ENCODE results near the gene TMEM259. TPM values are rescaled to one million over a fixed set of nuclear protein-coding genes. Genes with fewer than 3 reads are reported as not detected.
"Not testable (repeated sequence)": the region's sequence is repeated elsewhere in the genome, so short reads cannot be mapped to it uniquely, and the experiment has no call there.

The TMEM259 gene
- total and polyA plus RNA-seq, 8 donors, result 74.2 to 154 (median 101) TPM

DNA sequence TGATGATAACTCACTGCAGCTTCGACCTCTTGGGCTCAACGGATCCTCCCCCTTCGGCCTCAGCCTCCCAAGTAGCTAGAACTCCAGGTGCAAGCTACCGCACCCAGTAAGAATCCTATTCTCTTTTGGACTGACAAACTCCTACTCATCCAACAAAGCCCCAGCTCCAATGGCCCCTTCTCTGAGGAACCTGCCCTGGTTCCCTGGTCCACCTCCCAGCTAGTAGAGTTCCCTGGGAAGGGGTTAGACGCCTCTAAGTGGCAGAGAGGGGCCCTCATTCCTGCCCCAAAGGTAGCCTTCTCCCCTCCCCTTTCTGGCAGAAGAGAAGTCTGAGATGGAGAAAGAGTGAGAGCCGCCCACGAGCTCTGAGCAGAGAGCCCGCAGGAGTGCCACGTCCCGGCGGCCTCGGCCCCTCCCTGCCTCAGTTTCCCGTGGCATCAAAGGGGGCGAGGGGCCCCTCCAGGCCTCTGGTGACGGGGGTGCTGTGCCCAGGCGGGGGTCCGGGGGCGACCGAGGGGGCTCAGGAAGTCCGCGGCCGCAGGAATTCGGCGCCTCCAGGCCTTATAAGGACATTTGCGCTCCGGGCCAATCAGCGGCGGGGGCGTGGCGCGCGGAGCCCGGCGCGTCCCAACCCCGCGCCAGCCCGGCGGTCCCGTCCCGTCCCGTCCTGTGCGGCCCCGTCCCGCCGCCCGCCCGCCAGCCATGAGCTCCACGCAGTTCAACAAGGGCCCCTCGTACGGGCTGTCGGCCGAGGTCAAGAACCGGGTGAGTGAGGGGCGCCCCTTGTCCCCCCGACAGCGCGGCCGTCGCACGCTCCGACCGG lies 5.2 kb upstream of the TMEM259 start, which contains the start of gene CNN2:
CNN2 (plus strand) TSS at position 649 of the 823 bp plus-strand sequence; CDS start at position 703, 54 bp downstream.
- Histone ChIP-seq H3K4me3 (peak within 1 kb of the TSS; percentile 97 to 98), H3K27ac (peak within 1 kb of the TSS; percentile 94), H3K36me3 (peaks cover 0 to 17% of the 10 kb centered on the region in 2 donors), H3K27me3 (no peaks in the 10 kb centered on the region), H3K4me1 (peaks cover 8 to 71% of the 10 kb centered on the region in 2 donors), H3K9me3 (no peaks in the 10 kb centered on the region)
- DNase-seq (peak; percentile 81 to 95 (median 86)), ATAC-seq (peak; percentile 74)
- intact Hi-C loops (cut with DNase I), result no loop called here
- TF ChIP-seq, protein P1, sequence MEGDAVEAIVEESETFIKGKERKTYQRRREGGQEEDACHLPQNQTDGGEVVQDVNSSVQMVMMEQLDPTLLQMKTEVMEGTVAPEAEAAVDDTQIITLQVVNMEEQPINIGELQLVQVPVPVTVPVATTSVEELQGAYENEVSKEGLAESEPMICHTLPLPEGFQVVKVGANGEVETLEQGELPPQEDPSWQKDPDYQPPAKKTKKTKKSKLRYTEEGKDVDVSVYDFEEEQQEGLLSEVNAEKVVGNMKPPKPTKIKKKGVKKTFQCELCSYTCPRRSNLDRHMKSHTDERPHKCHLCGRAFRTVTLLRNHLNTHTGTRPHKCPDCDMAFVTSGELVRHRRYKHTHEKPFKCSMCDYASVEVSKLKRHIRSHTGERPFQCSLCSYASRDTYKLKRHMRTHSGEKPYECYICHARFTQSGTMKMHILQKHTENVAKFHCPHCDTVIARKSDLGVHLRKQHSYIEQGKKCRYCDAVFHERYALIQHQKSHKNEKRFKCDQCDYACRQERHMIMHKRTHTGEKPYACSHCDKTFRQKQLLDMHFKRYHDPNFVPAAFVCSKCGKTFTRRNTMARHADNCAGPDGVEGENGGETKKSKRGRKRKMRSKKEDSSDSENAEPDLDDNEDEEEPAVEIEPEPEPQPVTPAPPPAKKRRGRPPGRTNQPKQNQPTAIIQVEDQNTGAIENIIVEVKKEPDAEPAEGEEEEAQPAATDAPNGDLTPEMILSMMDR (IDR thresholded peaks at IDR 0.05), result no peak

DNA sequence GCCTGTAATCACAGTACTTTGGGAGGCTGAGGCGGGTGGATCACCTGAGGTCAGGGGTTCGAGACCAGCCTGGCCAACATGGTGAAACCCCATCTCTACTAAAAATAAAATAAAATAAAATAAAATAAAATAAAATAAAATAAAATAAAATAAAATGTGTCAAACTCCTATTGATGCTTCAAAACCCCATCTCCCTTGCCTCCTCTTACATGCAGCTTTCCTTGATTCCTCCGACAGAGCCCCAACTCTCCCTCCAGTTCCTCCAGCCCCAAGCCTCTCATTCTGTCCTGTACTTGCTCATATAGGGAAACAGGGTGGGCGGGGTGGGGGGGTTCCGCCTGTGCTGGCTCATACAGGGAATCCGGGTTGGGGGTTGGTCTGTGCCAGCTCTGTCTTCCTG lies 4.2 kb upstream of the TMEM259 start:
- ATAC-seq; H3K36me3 ChIP-seq; H3K27ac ChIP-seq; H3K27me3 ChIP-seq; H3K4me3 ChIP-seq; intact Hi-C loops (cut with DNase I); DNase-seq; H3K9me3 ChIP-seq: not testable (repeated sequence)
- H3K4me1 ChIP-seq, result peaks cover 9 to 65% of the 10 kb centered on the region in 2 donors

DNA sequence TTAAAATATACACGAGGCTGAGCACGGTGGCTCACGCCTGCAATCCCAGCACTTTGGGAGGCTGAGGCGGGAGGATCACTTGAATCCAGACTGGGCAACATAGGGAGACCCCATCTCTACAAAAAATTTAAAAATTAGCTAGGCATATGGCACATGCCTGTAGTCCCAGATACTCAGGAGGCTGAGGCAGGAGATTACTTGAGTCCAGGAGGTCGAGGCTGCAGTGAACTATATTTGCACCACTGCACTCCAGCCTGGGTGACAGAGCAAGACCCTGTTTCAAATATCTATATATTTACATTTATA lies 2.9 kb upstream of the TMEM259 start:
- ATAC-seq; H3K9me3 ChIP-seq; intact Hi-C loops (cut with DNase I); H3K4me3 ChIP-seq; H3K27ac ChIP-seq; H3K36me3 ChIP-seq; H3K27me3 ChIP-seq; DNase-seq: not testable (repeated sequence)
- peaks cover 21 to 67% of the 10 kb centered on the region in 2 donors for H3K4me1 ChIP-seq

DNA sequence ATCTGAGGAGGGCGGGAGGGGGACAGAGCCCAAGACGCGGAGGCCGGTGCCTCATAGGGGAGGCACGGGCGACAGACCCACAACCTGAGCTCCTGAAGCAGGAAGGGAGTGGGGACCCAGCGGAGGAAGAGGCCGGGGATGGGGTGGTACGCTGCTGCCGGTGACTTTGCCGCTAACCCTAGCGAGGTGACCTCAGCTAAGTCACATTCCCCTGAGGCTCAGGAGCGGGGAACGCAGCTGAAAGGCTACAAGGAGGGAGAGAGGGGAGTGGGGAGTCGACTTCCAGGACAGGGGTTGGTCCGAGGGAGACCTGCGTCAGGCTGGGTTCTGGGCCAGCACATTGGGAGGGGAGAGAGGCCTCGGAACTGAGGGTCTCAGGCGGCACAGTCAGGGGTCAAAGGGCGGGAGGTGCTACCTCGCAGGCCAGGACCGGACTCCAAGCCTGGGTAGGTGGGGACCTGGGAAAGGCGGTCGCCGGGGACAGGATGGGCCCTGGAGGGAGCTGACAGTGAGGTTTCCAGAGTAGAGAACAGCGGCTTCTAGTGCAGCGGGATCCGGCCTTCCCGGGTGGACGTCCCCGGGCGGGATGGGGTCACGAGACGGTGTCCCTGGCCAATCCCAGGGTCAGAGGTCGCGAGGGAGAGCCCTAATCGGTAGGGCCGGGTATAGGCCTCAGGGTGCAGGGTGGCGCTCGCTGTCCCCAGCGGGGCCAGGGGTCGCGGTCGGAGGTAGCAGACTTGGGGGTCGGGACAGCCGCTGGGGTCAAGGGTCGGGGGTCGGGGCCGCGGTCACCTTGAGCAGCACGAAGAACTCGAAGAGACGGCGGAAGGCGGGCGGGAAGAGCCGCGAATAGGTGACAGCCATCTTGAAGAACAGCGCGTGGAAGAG lies 699 bp downstream of the TMEM259 start:
- Histone ChIP-seq H3K27ac (peak overlapping the region; percentile 89 to 97), H3K36me3 (peaks cover 0 to 14% of the 10 kb centered on the region in 2 donors), H3K27me3 (no peaks in the 10 kb centered on the region), H3K9me3 (no peaks in the 10 kb centered on the region), H3K4me1 (peaks cover 49 to 79% of the 10 kb centered on the region in 2 donors), H3K4me3 (peak overlapping the region; percentile 71 to 91)
- intact Hi-C loops (cut with DNase I), result no loop called here
- TF ChIP-seq, protein P1 (IDR thresholded peaks at IDR 0.05), result no peak
- peak in 2 of 4 donors; percentile 59 to 87 for DNase-seq
- ATAC-seq, result no peak

DNA sequence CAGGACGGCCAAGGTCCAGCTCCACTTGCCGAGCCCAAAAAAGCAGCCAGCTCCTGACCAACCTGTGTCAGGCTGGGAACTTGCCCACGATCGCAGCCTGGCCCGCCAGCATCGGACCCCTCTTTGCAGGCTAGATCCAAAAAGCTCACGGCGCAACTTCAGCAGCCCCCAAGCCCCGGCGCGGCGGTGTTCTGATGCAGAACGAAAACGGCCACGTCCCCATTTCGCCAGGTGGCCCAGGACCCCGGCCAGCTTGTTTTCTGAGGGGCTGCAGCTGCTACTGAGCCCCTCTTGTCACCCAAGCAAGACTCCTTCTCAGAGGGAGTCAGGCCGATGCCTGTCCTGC lies 1.3 kb downstream of the TMEM259 start:
- intact Hi-C loops (cut with DNase I), result no loop called here
- Histone ChIP-seq H3K9me3 (no peaks in the 10 kb centered on the region), H3K4me3 (peak overlapping the region; percentile 71 to 91), H3K27ac (no peak overlapping the region), H3K27me3 (no peaks in the 10 kb centered on the region), H3K4me1 (peaks cover 49 to 75% of the 10 kb centered on the region in 2 donors), H3K36me3 (peaks cover 0 to 20% of the 10 kb centered on the region in 2 donors)
- no peak for ATAC-seq
- TF ChIP-seq, protein P1 (IDR thresholded peaks at IDR 0.05), result no peak
- DNase-seq, result peak in 1 of 4 donors; percentile 80
